ENCODE data around the gene CDKL1. TPM values are rescaled to one million over a fixed set of nuclear protein-coding genes. Genes with fewer than 3 reads are reported as not detected.

The CDKL1 gene
- total RNA-seq, 1 experiment from 2014 or later, result 2.4 TPM

DNA sequence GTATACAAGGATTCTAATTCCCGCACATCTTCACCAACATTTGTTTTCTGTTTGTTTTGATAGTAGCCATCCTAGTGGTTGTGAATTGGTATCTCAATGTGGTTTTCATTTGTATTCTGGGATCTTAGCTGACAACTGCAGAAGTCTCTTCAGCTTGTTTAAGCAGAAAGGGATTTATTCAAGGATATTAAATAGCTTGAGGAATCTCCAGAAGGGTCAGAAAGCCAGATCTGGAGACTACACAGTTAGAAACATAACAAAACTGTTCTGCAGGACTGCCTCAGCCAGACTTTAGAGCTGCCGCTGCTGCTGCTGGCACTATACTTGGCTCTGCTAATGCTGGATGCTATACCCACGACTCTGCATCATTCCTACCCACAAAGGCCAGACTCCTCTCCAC lies 13.4 kb upstream of the CDKL1 start:
- CTCF ChIA-PET, result no interaction called here
- DNase-seq, result no peak
- H3K36me3 ChIP-seq (ENCODE audit: low read depth), result no peaks in the 10 kb centered on the region; the same call in 1 of the 2 replicates
- no peaks in the 10 kb centered on the region; the same call in 1 of the 2 replicates for H3F3A ChIP-seq (ENCODE audit: insufficient read depth, low read depth)
- H3K4me1 ChIP-seq (replicated peaks; ENCODE audit: insufficient read depth), result no peaks in the 10 kb centered on the region
- intact Hi-C loops (cut with micrococcal nuclease; ENCODE audit: unreplicated experiment), result no loop called here
- no peak for TF ChIP-seq EZH2 (IDR thresholded peaks at IDR 0.05; ENCODE audit: low read depth)
- TF ChIP-seq, protein P1, sequence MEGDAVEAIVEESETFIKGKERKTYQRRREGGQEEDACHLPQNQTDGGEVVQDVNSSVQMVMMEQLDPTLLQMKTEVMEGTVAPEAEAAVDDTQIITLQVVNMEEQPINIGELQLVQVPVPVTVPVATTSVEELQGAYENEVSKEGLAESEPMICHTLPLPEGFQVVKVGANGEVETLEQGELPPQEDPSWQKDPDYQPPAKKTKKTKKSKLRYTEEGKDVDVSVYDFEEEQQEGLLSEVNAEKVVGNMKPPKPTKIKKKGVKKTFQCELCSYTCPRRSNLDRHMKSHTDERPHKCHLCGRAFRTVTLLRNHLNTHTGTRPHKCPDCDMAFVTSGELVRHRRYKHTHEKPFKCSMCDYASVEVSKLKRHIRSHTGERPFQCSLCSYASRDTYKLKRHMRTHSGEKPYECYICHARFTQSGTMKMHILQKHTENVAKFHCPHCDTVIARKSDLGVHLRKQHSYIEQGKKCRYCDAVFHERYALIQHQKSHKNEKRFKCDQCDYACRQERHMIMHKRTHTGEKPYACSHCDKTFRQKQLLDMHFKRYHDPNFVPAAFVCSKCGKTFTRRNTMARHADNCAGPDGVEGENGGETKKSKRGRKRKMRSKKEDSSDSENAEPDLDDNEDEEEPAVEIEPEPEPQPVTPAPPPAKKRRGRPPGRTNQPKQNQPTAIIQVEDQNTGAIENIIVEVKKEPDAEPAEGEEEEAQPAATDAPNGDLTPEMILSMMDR (conservative IDR thresholded peaks at IDR 0.05), result no peak
- no TSS peak for BruUV-seq (replicated peaks)
- H3K27ac ChIP-seq, result no peak overlapping the region
- no peaks in the 10 kb centered on the region for H3K79me2 ChIP-seq (ENCODE audit: low read depth)
- no peaks in the 10 kb centered on the region for H3K9me2 ChIP-seq (ENCODE audit: insufficient read depth)
- no peak overlapping the region for H2AFZ ChIP-seq
- no peaks in the 10 kb centered on the region for H4K20me1 ChIP-seq (ENCODE audit: insufficient read depth)
- POLR2A ChIA-PET (ENCODE audit: unreplicated experiment), result no interaction called here
- H3K9me3 ChIP-seq (ENCODE audit: insufficient read depth, low read depth), result peaks cover 14% of the 10 kb centered on the region
- H3K4me2 ChIP-seq, result no peak overlapping the region
- no peak overlapping the region for H3K4me3 ChIP-seq
- no peaks in the 10 kb centered on the region for H3K27me3 ChIP-seq (ENCODE audit: insufficient read depth, low read depth)

DNA sequence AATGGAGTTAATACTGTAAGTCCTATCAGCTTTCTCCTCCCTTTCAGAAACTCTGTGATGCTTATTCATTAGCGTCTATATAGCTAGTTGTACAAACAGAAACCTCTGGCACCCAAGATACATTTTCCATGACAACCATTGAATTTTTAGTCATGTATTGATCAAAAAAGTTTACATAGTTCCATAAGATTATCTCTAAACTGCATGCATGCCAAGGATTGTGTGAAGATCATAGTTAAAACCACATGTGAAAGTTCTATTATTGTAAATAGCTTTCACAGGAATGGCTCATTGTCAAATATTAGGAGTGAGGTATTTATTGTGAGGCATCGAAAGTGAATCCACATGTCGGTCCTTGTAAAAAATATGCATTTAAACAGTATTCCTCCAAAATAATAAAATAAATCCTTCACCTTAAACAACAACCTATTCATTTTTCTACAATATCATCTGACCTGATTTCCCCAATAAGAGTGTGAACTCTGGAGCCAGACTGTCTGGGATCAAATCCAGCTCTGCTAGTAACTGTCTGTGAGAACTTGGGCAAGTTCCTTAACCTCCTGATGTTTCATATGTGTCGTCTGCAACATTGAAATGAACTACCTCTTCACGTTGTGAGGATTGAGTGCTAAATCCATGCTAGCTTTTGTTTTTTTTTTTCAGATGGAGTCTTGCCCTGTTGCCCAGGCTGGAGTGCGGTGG lies 10.6 kb upstream of the CDKL1 start:
- Histone ChIP-seq H3K79me2 (ENCODE audit: low read depth) (no peaks in the 10 kb centered on the region), H3K4me2 (no peak overlapping the region), H2AFZ (no peak overlapping the region), H3F3A (ENCODE audit: insufficient read depth, low read depth) (peaks cover 7% of the 10 kb centered on the region), H3K4me3 (no peak overlapping the region), H3K9me3 (ENCODE audit: insufficient read depth, low read depth) (peaks cover 5% of the 10 kb centered on the region), H3K27me3 (ENCODE audit: insufficient read depth, low read depth) (no peaks in the 10 kb centered on the region), H4K20me1 (ENCODE audit: insufficient read depth) (no peaks in the 10 kb centered on the region), H3K9me2 (ENCODE audit: insufficient read depth) (no peaks in the 10 kb centered on the region), H3K4me1 (replicated peaks; ENCODE audit: insufficient read depth) (0 out of 2 replicates have a peak, but pooled peaks cover 2% of the 10 kb centered on the region), H3K27ac (no peak overlapping the region), H3K36me3 (ENCODE audit: low read depth) (no peaks in the 10 kb centered on the region; the same call in 1 of the 2 replicates)
- TF ChIP-seq EZH2 (IDR thresholded peaks at IDR 0.05; ENCODE audit: low read depth), result no peak
- TF ChIP-seq, protein P1 (conservative IDR thresholded peaks at IDR 0.05), result no peak
- CTCF ChIA-PET, result no interaction called here
- no TSS peak for BruUV-seq (replicated peaks)
- intact Hi-C loops (cut with micrococcal nuclease; ENCODE audit: unreplicated experiment), result no loop called here
- POLR2A ChIA-PET (ENCODE audit: unreplicated experiment), result interaction anchor here (0.6 kb wide), 1 partner anchor 527 kb away, joined by 3 read pairs; no protein-coding TSS in a partner anchor
- no peak for DNase-seq

DNA sequence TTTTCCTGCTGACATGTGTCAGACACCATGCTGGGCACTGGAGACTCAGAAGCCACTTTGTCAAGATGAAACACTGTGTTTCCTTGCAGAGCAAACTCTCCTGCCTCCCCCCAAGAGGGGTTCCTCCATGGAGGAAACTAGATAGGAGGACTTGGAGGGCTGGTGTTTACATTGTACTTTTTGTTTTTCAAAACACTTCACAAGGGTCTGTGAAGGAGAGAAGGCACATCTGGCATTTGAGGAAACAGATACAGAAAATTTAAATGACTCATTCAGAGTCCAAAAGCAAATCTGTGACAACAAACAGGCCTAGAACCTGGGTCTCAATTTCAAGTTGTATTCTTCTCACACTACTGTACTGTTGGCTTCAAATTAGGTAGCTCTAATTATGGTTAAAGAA lies 6.7 kb upstream of the CDKL1 start:
- Histone ChIP-seq H3K27me3 (ENCODE audit: insufficient read depth, low read depth) (no peaks in the 10 kb centered on the region), H3K36me3 (ENCODE audit: low read depth) (no peaks in the 10 kb centered on the region), H3K9me2 (ENCODE audit: insufficient read depth) (no peaks in the 10 kb centered on the region), H3K4me2 (no peak overlapping the region), H4K20me1 (ENCODE audit: insufficient read depth) (no peaks in the 10 kb centered on the region), H3K27ac (no peak overlapping the region), H3K9me3 (ENCODE audit: insufficient read depth, low read depth) (peaks cover 5% of the 10 kb centered on the region), H3F3A (ENCODE audit: insufficient read depth, low read depth) (peaks cover 7% of the 10 kb centered on the region), H3K4me1 (replicated peaks; ENCODE audit: insufficient read depth) (0 out of 2 replicates have a peak, but pooled peaks cover 2% of the 10 kb centered on the region), H2AFZ (no peak overlapping the region), H3K4me3 (no peak overlapping the region), H3K79me2 (ENCODE audit: low read depth) (no peaks in the 10 kb centered on the region)
- TF ChIP-seq, protein P1 (conservative IDR thresholded peaks at IDR 0.05), result no peak
- TF ChIP-seq EZH2 (IDR thresholded peaks at IDR 0.05; ENCODE audit: low read depth), result no peak
- CTCF ChIA-PET, result no interaction called here
- intact Hi-C loops (cut with micrococcal nuclease; ENCODE audit: unreplicated experiment), result no loop called here
- no TSS peak for BruUV-seq (replicated peaks)
- DNase-seq, result no peak
- POLR2A ChIA-PET (ENCODE audit: unreplicated experiment), result no interaction called here
